T-helper 1 cell treated with Interleukin-12 subunit alpha and Interleukin-12 subunit beta and Interleukin-4 antibody, amounts not matched to agents 30 μg/mL and 1 μg/mL, for 36 hours (primary cell): ENCODE results near the gene CXCL1.
"Not testable (repeated sequence)": the region's sequence is repeated elsewhere in the genome, so short reads cannot be mapped to it uniquely, and the experiment has no call there.

Experiments
- H3K27ac Mint-ChIP-seq: one replicate; pipeline ENCODE4 v1.8.0; 2021; ENCODE audit warnings: mild to moderate bottlenecking, mixed read lengths
- H3K27me3 Mint-ChIP-seq: one replicate; pipeline ENCODE4 v1.8.0; 2021; ENCODE audit warnings: low read depth, mixed read lengths
- H3K36me3 Mint-ChIP-seq: one replicate; pipeline ENCODE4 v1.8.0; 2021; ENCODE audit warnings: low read depth, mixed read lengths
- H3K4me1 Mint-ChIP-seq: one replicate; pipeline ENCODE4 v1.8.0; 2021; ENCODE audit warnings: low read depth, mixed read lengths
- H3K4me3 Mint-ChIP-seq: one replicate; pipeline ENCODE4 v1.8.0; 2021; ENCODE audit warnings: mild to moderate bottlenecking, moderate library complexity, mixed read lengths
- H3K9me3 Mint-ChIP-seq: one replicate; pipeline ENCODE4 v1.8.0; 2021; ENCODE audit warnings: mixed read lengths

Gene CXCL1

DNA sequence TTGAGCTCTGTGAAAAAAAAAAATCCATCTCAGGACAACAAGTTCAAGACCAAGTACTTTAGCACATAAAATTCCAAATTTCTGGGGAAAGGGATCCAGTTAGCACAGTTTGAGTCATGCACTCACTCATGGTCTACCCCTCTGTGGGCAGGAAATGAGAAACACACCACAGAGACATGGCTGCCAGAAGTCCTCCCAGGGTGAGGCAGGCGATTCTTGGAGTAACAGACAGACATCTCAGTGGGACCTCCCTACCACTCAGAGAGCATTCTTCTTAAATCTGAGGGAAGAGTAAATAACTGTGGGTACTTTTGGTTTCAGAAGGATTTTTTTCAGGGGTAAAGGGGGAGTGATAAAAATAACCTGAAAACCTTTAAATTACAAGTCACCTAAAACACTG, 14.1 kb downstream of the CXCL1 start:
- H3K9me3 Mint-ChIP-seq: no peaks in the 10 kb centered on the region
- no peaks in the 10 kb centered on the region for H3K27me3 Mint-ChIP-seq
- H3K27ac Mint-ChIP-seq: no peak overlapping the region
- H3K36me3 Mint-ChIP-seq: no peaks in the 10 kb centered on the region
- no peak overlapping the region for H3K4me3 Mint-ChIP-seq
- no peaks in the 10 kb centered on the region for H3K4me1 Mint-ChIP-seq

DNA sequence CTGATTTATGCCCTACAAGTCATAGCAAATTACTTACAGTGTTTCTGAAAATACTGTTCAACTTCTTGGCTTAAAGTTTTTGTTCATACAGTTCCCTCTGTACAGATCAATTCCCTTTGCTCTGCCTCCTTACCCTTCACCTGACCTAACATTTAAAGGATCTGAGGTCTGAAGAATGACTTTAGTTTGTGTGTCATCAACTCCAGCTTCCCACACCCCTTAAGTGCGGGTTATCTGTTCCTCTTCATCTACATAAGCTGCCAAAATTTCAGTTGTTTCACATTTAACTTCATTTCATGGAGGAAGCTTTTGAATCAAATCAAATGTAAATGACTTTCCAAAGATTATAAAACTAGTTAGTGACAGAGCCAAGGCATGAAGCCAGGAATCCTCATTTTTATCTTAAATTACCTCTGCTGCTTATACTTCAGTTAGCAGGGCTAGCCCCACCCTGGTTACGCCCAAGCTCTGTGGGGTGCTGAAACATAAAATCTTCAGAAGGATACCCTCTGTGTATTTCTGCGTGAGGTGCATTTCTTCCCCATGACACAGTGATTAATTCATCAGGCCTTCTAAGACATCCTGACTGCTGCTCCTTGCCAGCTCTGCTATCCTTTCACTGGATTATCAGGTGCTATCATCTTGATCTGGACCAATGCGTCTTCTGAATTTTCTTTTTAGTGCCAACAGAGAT, 16.5 kb downstream of the CXCL1 start:
- Mint-ChIP-seq H3K27me3 (no peaks in the 10 kb centered on the region), H3K4me3 (no peak overlapping the region), H3K36me3 (no peaks in the 10 kb centered on the region), H3K27ac (no peak overlapping the region), H3K4me1 (no peaks in the 10 kb centered on the region), H3K9me3 (no peaks in the 10 kb centered on the region)

DNA sequence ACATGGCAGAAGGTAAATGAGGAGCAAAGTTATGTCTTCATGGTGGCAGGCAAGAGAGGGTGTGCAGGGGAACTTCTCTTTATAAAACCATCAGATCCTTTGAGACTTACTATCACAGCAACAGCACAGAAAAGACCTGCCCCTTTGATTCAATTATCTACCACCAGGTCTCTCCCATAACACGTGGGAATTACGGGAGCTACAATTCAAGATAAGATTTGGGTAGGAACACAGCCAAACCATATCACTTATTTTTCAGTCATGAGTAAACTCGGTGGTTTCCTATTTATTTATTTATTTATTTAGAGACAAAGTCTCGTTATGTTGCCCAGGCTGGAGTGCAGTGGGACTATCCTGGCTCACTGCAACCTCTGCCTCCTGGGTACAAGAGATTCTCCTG, 22.1 kb downstream of the CXCL1 start:
- no peak overlapping the region for H3K27ac Mint-ChIP-seq
- H3K9me3 Mint-ChIP-seq: no peaks in the 10 kb centered on the region

DNA sequence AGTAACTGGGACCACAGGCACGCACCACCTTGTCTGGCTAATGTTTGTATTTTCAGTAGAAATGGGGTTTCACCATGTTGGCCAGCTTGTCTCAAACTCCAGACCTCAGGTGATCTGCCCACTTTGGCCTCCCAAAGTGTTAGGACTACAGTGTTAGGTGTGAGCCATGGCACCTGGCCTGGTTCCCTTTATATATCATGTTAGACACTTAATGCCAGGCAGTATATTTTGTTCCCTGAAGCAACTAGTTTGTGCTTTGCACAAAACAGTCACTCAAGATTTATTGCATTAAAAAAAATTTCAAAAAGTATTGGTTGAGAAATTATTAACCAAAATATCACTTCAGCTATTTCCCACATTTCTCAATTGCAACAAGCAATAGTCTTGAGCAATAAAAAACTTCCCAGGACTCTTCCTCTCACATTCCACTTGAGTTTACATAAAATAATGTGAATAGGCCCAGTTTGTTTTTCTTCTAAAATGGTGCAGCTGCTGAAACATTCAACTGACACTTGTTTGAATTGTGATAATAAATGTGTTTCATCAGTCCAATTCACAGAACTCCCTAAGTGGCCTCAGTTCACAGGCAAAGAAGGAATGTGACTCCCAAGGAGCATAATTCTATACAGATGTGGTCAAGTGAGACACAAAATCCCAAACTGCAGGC, 22.7 kb downstream of the CXCL1 start:
- Mint-ChIP-seq H3K36me3 (no peaks in the 10 kb centered on the region), H3K9me3 (no peaks in the 10 kb centered on the region), H3K4me3 (no peak overlapping the region), H3K4me1 (no peaks in the 10 kb centered on the region), H3K27ac (no peak overlapping the region), H3K27me3 (no peaks in the 10 kb centered on the region)

More for the DNA sequence above, 22.1 kb downstream of the CXCL1 start:
- no peaks in the 10 kb centered on the region for H3K36me3 Mint-ChIP-seq
- no peak overlapping the region for H3K4me3 Mint-ChIP-seq
- no peaks in the 10 kb centered on the region for H3K27me3 Mint-ChIP-seq
- H3K4me1 Mint-ChIP-seq: no peaks in the 10 kb centered on the region

DNA sequence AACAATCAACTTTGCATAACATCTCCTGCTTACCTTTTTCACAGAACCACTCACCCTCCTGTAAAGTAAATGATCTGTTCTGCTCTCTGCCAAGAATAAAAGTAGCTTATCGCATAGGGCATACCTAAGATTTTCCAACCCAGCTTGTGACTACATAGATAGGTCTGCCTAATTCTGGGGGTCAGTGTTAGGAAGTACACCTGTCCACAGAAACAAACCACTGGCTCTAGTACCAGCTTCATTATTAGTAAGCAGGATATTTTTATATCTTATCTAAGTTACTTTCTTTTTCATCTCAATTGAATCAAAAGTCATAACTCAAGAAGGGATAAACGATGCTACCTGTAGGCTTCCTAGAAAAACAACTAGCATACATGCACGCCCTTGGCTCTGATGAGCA, 23.8 kb downstream of the CXCL1 start:
- no peaks in the 10 kb centered on the region for H3K9me3 Mint-ChIP-seq
- H3K27ac Mint-ChIP-seq: no peak overlapping the region
- no peaks in the 10 kb centered on the region for H3K36me3 Mint-ChIP-seq
- H3K4me1 Mint-ChIP-seq: no peaks in the 10 kb centered on the region
- no peak overlapping the region for H3K4me3 Mint-ChIP-seq
- no peaks in the 10 kb centered on the region for H3K27me3 Mint-ChIP-seq

DNA sequence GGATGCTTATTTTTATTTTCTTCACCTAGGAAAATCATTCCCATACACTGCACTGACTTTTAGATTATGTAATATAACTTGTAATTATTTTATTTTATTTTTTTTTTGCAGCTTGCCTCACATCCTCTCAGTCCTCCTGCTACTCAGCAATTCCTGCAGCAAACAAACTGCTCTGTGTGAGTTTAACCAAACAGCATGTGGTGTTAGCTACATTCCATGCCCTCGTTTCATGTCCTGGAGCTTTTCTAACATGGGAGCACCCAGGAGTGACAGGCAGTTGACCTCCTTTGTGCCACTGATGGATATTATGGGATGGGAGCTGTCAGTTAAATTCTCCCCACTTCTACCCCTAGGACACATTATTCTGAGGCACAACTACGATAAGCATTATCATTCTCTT, 24.8 kb downstream of the CXCL1 start:
- no peaks in the 10 kb centered on the region for H3K27me3 Mint-ChIP-seq
- no peaks in the 10 kb centered on the region for H3K4me1 Mint-ChIP-seq
- no peaks in the 10 kb centered on the region for H3K9me3 Mint-ChIP-seq
- no peak overlapping the region for H3K27ac Mint-ChIP-seq
- H3K4me3 Mint-ChIP-seq: no peak overlapping the region
- no peaks in the 10 kb centered on the region for H3K36me3 Mint-ChIP-seq

DNA sequence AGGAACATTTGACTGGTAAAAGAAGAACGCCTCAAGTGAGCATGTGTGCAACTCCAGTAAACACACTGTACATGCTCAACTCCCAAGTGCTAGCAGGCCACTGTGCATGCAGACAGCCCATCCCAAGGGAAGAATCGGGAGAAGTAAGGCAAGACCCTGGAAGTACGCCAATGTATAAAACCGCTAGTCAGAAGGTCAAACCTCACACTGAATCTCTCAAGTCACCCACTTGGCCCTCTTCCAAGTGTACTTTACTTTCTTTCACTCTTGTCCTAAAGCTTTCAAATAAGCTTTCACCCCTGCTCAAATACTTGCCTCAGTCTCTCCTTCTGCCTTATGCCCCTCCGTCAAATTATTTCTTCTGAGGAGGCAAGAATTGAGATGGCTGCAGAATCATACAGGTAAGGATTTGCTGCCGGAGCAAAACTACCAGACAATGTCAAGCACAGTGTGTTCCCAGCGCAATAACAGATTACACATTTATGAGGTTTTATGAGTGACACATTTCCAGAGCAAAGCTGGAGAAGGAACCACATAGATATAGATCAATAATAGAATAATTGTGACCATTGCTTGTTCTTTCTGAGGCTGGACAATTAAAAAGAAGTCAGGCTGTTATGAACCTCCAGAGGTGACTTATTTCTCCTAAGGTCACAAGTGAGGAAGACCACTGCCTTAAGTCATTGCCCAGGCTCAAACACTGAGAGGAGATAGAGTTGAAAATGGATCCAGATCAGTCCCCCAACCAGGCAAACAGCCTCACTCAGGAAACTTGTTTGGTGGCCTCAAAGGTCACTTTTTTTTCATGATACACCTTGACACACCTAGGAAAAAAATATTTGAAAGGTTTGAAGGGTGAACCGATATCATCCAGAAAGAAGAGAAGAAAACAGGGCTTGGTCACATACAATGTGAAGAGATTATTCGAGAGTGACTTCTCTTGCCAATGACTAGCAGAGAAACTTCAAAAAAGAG, 26.3 kb downstream of the CXCL1 start:
- Mint-ChIP-seq H3K27ac (no peak overlapping the region), H3K36me3 (no peaks in the 10 kb centered on the region), H3K4me1 (no peaks in the 10 kb centered on the region), H3K27me3 (no peaks in the 10 kb centered on the region), H3K9me3 (no peaks in the 10 kb centered on the region), H3K4me3 (no peak overlapping the region)

DNA sequence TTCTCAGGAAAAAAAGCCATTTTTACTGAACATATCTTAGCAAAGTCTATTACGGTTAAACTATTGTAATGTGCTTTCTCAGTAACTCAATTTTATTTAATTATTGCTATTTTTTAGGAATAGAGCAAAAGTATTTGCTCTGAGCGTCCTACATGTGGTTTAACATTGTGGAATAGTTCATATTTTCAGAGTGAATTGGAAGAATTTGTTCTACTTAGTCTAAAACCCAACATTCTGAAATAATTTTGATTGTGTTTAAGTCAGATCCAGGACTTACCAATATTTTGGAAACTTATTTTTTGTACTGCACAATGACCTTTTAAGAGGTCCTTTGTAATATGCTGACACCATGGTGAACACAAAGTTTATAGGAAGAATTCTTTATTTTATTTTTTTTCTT, 27.2 kb downstream of the CXCL1 start:
- no peak overlapping the region for H3K27ac Mint-ChIP-seq
- no peaks in the 10 kb centered on the region for H3K4me1 Mint-ChIP-seq
- no peaks in the 10 kb centered on the region for H3K27me3 Mint-ChIP-seq
- H3K36me3 Mint-ChIP-seq: no peaks in the 10 kb centered on the region
- no peak overlapping the region for H3K4me3 Mint-ChIP-seq
- H3K9me3 Mint-ChIP-seq: no peaks in the 10 kb centered on the region

DNA sequence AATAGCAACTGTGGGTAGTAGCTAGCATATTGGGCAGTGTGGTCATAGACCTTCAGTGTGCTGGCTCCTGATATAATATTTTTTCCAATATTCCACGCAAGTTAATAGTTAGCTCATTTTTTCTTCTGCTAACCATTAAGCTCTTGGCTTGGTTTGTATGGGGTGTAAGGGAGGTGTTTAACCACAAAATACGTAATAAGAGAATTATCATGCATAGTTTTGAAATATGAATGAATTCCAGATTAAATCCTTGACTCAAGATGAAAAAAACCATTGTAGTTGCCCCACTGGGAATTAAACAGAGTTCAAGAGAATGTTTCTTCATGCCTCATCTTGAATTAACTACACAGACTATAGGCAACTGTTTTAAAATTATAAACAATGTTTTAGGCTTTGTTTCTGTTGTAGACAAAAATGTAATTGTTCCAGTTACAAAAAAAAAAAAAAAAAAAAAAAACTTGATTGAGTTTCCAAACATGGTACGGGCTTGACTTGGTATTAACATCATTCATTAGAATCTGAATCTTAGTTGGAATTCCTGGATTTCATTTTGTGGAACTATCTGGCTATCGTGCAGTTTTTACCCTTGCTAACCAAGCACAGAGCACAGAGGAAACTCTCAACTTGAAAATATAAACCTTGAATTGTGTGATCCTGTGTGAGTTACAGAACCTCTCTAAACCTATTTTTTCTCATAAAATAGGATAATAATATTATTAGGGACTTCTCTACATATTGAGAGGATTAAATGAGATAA, 28.4 kb downstream of the CXCL1 start:
- no peak overlapping the region for H3K27ac Mint-ChIP-seq
- no peaks in the 10 kb centered on the region for H3K4me1 Mint-ChIP-seq
- no peaks in the 10 kb centered on the region for H3K36me3 Mint-ChIP-seq
- H3K9me3 Mint-ChIP-seq: no peaks in the 10 kb centered on the region
- no peaks in the 10 kb centered on the region for H3K27me3 Mint-ChIP-seq
- no peak overlapping the region for H3K4me3 Mint-ChIP-seq

DNA sequence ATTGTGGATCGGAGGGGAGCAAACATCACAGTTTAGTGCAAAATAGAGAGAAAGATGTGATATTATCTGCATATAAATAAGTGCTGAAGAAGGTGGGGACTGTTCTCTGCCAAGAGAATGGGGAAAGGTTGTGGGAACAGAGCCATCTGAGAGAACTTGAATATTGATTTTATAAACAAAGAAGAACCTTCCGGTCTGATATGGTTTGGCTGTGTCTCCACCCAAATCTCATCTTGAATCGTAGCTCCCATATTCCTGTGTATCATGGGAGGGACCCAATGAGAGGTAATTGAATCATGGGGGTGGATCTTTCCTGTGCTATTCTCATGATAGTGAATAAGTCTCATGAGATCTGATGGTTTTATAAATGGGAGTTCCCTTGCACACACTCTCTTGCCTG, 30.1 kb downstream of the CXCL1 start:
- H3K9me3 Mint-ChIP-seq, H3K36me3 Mint-ChIP-seq, H3K4me1 Mint-ChIP-seq, H3K27me3 Mint-ChIP-seq, H3K27ac Mint-ChIP-seq, H3K4me3 Mint-ChIP-seq: not testable (repeated sequence)

DNA sequence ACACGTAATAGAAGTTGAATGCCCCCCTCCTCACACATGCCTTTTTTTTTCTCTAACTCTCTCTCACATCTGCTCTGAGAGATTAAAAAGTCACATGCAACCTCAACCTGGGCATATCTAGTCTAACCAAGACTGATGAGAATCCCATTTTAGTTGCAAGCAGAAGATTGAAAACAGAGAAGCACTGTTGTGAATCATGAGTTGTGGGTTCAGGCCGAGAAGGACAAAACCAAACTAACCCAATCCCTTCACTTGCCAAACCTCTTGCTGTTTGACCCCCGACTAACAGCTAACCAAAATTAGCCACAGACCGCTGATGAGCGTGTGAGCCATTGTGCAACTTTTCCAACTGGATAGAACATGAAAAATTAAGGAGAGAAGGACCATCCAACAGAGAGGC, 31.8 kb downstream of the CXCL1 start:
- no peaks in the 10 kb centered on the region for H3K4me1 Mint-ChIP-seq
- H3K4me3 Mint-ChIP-seq: no peak overlapping the region
- no peak overlapping the region for H3K27ac Mint-ChIP-seq
- H3K9me3 Mint-ChIP-seq: no peaks in the 10 kb centered on the region
- H3K27me3 Mint-ChIP-seq: no peaks in the 10 kb centered on the region
- H3K36me3 Mint-ChIP-seq: no peaks in the 10 kb centered on the region

DNA sequence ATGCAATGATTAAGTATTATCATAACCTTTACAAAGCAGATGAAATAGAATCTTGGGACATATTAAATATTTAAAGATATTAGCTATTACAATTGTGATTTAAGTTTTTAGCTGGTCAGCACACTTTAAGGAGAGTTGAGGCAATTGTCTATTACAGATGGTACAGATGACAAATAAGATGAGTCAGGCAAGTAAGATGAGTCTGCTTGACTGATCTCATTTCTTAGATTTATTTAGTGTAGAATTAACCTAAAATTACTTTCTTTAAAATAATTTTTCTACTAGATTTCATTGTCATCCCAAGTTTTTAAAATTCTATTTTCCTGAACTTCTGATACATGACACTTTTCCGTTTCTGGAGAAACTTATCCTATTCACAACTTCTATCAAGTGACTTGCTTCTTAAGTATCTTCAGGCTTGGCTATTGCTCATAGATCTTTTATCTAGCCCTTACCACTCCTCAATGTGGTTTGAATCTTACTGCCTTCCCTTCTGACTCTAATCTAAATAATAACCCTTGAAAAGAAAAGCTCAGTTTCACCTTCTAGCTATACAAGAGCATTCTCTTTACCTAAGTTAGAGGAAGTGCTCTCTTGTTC, 32.9 kb downstream of the CXCL1 start:
- Mint-ChIP-seq H3K4me1 (no peaks in the 10 kb centered on the region), H3K36me3 (no peaks in the 10 kb centered on the region), H3K27me3 (no peaks in the 10 kb centered on the region), H3K27ac (no peak overlapping the region), H3K4me3 (no peak overlapping the region), H3K9me3 (no peaks in the 10 kb centered on the region)

DNA sequence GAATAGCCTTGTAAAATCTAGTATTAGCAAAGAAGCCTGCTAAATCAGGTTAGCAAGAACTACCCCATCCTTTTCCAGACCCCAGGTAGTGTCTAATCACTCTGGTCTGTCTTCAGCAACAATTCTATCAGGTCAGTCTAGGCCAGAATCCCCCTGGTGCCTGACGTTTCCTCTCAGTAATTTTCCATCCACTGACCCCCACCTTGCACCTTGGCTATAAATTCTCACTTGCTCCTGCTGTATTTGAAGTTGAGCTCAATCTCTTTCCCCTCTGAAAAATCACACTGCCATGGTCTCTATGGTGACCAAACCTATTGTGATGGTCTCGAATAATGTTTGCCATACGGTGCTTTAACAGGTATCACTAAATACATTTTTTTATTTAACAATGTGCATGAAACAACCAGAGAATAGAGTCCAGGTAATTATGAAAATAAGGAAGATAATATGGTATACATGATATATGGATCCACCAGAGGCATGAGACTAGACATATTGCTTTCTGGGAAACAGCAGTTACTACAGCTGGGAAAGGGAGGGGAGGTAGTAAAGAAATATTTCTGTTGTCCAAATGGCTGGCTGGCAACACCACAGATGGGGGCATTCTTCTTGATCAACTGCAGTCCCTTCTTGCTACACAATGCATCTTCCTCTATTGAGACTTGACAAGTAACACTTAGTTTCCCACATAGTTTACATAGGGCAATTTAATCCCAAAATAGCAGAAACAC, 33.8 kb downstream of the CXCL1 start:
- Mint-ChIP-seq H3K27me3 (peaks cover 6% of the 10 kb centered on the region), H3K27ac (no peak overlapping the region), H3K9me3 (no peaks in the 10 kb centered on the region), H3K4me1 (no peaks in the 10 kb centered on the region), H3K36me3 (no peaks in the 10 kb centered on the region), H3K4me3 (no peak overlapping the region)
